NCI-H2227 treated with DMSO at 0.1 percent for 48 hours (cell line): ENCODE data around the gene LMNTD1.
A peak's percentile ranks its signal among the peaks of the same experiment; 100 is the strongest.
"Not testable (repeated sequence)": the region's sequence is repeated elsewhere in the genome, so short reads cannot be mapped to it uniquely, and the experiment has no call there.

ENCODE experiments used
- DNase-seq: peaks from one replicate; lab custom pipeline; 2025; lab: John Stamatoyannopoulos, UW

The LMNTD1 gene

DNA sequence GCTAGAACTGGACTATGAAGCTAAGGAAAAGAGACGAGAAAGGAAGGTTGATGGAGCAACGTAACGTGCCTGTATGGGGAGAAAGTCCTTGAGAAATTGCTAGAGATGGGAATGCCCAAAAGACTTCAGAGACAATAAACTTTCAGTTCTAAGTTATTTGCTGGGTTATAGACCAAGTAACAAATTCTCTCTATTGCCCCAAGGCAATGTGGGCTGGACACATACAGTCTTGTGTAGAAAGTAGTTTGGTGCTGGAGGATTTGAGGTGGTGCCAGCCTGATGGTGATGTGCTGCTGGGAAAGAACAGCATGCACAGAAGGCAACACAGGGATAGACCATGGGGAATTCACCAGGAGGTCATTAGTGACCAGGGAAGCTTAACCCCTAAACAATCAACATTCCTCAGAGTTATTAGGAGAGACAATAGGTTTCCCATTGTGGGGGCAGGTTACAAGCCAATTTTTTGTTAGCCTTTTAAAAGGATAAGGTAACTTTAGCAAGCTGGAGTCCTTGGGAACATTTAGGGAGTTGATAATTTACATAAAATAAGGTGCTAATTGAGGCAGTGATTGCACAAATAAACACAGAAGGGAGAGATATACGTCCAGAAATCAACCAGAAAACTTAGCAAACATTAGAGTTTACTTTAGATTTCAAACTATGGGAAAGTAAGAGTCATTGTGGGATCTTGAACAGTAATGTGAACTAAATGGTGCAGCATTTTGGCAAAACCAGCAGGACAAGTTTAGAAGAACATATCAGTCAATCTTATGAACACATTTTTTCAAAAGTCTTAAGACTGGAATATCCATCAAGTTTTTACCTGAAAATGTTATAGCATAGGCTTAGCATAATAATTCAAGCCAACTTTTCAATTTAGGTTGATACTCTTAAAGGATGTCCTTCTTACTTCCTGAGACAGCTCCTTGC, 61.4 kb downstream of the LMNTD1 start:
- no peak for DNase-seq

DNA sequence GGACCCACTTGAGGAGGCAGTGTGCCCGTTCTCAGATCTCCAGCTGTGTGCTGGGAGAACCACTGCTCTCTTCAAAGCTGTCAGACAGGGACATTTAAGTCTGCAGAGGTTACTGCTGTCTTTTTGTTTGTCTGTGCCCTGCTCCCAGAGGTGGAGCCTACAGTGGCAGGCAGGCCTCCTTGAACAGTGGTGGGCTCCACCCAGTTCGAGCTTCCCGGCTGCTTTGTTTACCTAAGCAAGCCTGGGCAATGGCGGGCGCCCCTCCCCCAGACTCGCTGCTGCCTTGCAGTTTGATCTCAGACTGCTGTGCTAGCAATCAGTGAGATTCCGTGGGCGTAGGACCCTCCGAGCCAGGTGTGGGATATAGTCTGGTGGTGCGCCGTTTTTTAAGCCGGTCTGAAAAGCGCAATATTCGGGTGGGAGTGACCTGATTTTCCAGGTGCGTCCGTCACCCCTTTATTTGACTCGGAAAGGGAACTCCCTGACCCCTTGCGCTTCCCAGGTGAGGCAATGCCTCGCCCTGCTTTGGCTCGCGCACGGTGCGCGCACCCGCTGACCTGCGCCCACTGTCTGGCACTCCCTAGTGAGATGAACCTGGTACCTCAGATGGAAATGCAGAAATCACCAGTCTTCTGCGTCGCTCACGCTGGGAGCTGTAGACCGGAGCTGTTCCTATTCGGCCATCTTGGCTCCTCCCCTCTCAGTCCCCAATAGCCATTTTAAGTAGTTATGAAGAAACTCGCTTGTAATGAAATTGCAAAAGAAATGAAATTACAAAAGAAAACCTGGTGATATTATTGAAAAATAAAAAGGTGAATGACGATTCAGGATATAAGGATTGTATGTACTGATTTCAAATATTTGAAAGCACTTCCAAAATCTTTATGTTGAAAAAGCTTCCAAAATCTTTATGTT, 63.9 kb downstream of the LMNTD1 start:
- DNase-seq: not testable (repeated sequence)

GRCh38 chr12:25482625-25483024, 70.5 kb downstream of the LMNTD1 start:
- no peak for DNase-seq

- DNase-seq: no peak
Observed at GRCh38 chr12:25480145-25480544, 72.9 kb downstream of the LMNTD1 start.

GRCh38 chr12:25477217-25477616, 75.9 kb downstream of the LMNTD1 start:
- no peak for DNase-seq

DNA sequence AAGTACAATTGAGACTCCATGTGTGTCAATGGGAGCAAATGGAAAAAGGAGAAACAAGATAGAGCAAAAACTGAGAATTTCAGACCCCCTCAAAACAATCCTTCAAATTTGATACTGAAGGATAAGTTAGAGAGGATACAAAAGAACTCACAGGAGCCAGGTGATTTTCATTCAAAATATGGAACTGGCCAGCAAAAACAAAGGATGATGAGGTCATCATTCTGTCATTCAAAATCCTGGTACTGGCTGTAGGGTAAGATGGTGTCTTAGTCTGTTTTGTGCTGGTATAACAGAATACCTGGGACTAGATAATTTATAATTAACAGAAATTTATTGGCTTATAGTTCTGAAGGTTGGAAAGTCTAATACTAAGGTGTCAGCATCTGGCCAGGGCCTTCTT, 80.6 kb downstream of the LMNTD1 start:
- DNase-seq: no peak

DNA sequence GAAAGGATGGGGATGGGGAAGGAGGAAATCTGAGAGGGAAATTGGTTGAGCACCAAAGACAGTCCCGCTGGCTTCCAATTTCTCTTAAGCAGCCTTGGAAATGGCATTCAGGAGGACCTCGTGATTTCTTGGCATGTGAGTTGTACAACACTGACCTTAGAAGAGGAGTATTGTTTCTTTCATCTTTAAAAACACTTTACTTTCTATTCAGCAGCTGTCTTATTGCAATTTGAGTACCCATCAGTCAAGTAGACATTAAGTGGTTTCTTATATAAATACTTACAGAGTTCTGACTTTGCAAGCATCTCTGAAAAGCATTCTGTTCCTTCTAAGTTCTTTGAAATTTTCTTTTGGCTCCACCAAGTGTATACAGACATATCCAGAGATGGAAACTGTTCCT, 83.2 kb downstream of the LMNTD1 start:
- no peak for DNase-seq

- no peak for DNase-seq
Observed at GRCh38 chr12:25469368-25469767, 83.7 kb downstream of the LMNTD1 start.

DNA sequence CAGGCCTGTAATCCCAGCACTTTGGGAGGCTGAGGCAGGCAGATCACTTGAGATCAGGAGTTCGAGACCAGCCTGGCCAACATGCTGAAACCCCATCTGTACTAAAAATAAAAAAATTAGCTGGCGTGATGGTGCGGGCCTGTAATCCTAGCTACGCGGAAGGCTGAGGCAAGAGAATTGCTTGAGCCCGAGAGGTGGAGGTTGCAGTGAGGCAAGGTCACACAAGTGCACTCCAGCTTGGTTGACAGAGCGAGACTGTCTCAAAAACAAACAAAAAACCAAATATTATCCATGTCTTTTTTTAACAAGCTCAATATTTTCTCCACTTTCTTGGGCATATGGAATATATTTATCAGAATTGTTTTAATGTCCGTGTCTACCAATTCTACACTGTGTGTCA, 89.6 kb downstream of the LMNTD1 start:
- no peak for DNase-seq

DNA sequence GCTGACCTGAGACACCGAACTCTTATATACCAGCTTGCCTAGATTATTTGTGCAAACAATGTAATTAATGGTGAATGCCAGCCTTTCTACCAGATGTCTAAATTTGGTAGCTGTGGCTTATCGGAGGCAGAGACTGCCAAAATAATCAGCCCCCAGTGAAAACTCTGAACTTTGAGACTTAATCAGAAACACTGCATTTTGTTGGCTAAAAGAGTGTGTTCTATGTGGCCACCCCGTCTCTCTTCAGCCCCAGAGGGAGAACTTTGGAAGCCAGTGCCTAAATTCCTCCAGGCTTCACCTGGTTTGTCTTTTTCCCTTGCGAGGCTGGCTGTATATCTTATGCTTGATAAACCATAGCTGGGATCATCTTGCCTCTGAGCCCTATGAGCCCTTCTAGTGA, 90.1 kb downstream of the LMNTD1 start:
- DNase-seq: no peak

DNA sequence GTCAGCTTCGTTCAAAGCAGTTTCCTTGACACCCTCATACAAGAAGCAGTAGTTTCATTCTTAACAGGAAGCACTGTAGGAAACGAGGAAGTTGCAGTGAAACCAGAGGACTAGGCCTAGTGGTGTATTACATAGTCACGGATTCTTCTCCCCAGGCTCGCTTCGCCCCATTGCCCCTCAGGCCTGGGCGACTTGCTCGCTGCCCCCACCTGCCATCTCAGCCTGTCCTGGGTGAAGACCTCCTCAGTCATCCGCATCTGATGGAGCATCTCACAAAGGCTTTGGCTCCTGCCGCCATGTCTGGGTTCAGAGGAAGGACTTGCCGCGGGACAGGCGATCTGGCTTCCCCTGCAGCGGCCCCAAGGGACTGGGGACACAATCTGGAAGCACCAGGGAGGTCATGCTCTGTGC, 93.5 kb downstream of the LMNTD1 start:
- no peak for DNase-seq

GRCh38 chr12:25458047-25458552, 95.0 kb downstream of the LMNTD1 start:
- no peak for DNase-seq

DNA sequence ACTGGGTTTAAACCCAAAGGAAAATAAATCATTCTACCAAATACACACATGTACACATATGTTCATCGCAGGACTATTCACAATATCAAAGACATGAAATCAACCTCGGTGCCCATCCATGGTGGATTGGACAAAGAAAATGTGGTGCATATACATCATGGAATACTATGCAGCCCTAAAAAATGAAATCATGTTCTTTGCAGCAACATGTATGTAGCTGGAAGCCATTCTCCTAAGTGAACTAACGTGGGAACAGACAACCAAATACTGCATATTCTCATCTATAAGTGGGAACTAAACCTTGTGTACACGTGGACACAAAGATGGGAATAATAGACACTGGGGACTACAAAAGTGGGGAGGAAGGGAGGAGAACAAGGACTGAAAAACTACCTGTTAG, 96.6 kb downstream of the LMNTD1 start:
- DNase-seq: no peak

DNA sequence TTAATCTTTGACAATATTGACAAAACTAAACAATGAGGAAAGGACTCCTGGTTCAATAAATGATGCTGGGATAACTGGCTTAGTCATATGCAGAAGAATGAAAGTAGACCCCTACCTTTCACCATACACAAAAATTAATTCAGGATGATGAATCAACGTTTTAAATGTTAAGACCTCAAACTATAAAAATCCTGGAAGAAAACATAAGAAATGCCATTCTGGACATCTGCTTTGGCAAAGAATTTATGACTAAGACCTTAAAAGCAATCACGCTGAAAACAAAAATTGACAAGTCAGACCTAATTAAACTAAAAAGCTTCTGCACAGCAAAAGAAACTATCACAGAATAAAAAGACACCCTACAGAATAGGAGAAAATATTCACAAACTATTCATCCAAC, 97.4 kb downstream of the LMNTD1 start:
- DNase-seq: no peak

- no peak for DNase-seq
Observed at GRCh38 chr12:25449007-25449406, 104.1 kb downstream of the LMNTD1 start.

GRCh38 chr12:25447046-25447445, 106.0 kb downstream of the LMNTD1 start:
- DNase-seq: no peak

DNA sequence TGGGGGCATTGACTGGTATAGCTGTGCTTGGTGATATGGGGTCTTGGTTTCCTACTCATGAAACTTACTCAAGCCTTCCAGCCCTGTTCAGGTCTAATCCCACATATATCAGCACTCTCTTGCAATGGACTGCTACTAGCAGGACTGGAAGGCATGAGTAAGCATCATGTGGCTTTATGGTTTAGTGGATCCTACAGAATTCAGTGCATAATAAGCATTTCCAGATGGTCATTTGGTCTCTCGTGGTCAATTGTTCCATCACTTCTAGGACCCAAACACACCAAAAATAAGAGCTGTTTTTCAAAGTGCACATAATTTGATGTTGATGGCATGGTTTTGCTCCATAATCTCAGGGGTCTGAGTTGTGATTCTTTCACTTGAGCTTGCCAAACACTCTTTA, 114.4 kb downstream of the LMNTD1 start:
- no peak for DNase-seq

- peak; percentile 10 for DNase-seq
Observed at GRCh38 chr12:25436206-25437030, 116.7 kb downstream of the LMNTD1 start.

DNA sequence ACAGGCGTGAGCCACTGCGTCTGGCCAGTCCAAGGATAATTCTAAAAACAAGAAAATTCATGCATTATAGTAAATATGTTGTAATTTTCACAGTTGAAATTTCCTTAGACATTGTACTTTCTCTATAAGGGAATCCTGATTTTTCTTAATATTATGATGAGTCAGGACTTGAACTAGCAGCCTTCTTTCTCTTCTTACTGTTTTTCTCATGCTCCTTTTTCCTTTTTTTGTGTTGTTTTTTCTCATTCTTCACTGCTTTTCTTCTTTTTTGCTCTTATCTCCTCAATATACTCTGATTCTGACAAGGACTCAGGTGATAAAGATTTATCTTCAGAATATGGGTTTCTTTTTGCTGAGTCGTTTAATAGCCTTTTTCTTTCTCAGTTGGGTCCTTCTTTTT, 117.7 kb downstream of the LMNTD1 start:
- DNase-seq: no peak

GRCh38 chr12:25434515-25434914, 118.6 kb downstream of the LMNTD1 start:
- no peak for DNase-seq

- DNase-seq: no peak
Observed at GRCh38 chr12:25433581-25434325, 119.3 kb downstream of the LMNTD1 start.
